ENCODE measurements around the gene ZNF175. TPM values are rescaled to one million over a fixed set of nuclear protein-coding genes. Genes with fewer than 3 reads are reported as not detected.

ZNF175 gene
- total RNA-seq, 1 experiment from 2014 or later, result 16.1 TPM

DNA sequence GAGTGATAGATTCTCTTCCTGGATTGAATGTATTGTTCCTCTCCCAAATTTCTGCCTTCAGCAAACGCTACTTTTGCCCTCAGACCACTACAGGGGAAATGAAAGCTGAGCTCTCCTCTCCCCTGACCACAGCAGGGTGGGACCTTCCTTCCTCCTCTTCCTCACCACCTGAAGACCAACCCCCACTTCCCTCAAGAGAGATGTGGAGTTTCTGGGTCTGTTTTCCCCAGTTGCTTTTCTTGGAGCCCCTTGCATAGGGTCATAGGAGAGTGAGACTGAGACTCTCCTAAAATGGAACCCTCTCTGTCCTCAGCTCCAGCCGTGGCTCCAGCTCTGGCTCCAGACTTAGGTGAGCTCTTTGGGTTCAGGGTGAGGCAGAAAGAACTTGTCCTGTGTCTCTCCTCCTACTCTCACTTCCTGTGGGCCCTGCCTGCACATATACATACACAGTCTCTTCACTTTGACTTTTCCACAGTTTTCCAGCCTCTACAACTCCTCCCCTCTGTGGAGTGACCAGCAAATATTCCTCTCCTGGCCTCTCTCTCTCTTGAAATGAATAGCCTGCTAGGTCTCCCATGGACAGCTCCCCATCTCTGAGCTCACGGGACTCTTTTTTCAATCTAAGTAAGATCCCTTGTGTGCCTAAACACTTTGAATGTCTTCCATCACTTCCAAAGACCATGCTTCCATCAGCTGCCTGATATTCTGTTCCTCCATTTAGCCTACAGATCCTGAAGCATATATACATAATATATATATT lies 19.2 kb upstream of the ZNF175 start:
- H3K36me3 Mint-ChIP-seq (ENCODE audit: insufficient read depth, unreplicated experiment), result no peaks in the 10 kb centered on the region
- peaks cover 20% of the 10 kb centered on the region for H3K4me1 Mint-ChIP-seq (ENCODE audit: low read depth, unreplicated experiment)
- TF ChIP-seq CTCF (IDR thresholded peaks at IDR 0.05; ENCODE audit: unreplicated experiment), result no peak
- H3K9me3 Mint-ChIP-seq (ENCODE audit: low read depth, unreplicated experiment), result peaks cover 2% of the 10 kb centered on the region
- H3K27ac Mint-ChIP-seq (ENCODE audit: unreplicated experiment), result no peak overlapping the region
- no TSS peak for BruUV-seq (replicated peaks)
- intact Hi-C loops (cut with micrococcal nuclease; ENCODE audit: unreplicated experiment), result loop anchor here (10.0 kb wide), 1 partner anchor 103 kb away; no protein-coding TSS in a partner anchor
- DNase-seq, result no peak
- CTCF ChIA-PET, result no interaction called here
- H3K4me3 Mint-ChIP-seq (ENCODE audit: low read depth, unreplicated experiment), result no peak overlapping the region
- H3K27me3 Mint-ChIP-seq (ENCODE audit: unreplicated experiment), result peaks cover 27% of the 10 kb centered on the region

GRCh38 chr19:51552608-51552995 lies 18.5 kb upstream of the ZNF175 start:
- peaks cover 27% of the 10 kb centered on the region for H3K27me3 Mint-ChIP-seq (ENCODE audit: unreplicated experiment)
- CTCF ChIA-PET, result no interaction called here
- intact Hi-C loops (cut with micrococcal nuclease; ENCODE audit: unreplicated experiment), result loop anchor here (10.0 kb wide), 1 partner anchor 102 kb away; no protein-coding TSS in a partner anchor
- TF ChIP-seq CTCF (IDR thresholded peaks at IDR 0.05; ENCODE audit: unreplicated experiment), result no peak
- H3K4me3 Mint-ChIP-seq (ENCODE audit: low read depth, unreplicated experiment), result no peak overlapping the region
- H3K27ac Mint-ChIP-seq (ENCODE audit: unreplicated experiment), result no peak overlapping the region
- no TSS peak for BruUV-seq (replicated peaks)
- H3K36me3 Mint-ChIP-seq (ENCODE audit: insufficient read depth, unreplicated experiment), result no peaks in the 10 kb centered on the region
- peaks cover 2% of the 10 kb centered on the region for H3K9me3 Mint-ChIP-seq (ENCODE audit: low read depth, unreplicated experiment)
- H3K4me1 Mint-ChIP-seq (ENCODE audit: low read depth, unreplicated experiment), result peaks cover 13% of the 10 kb centered on the region
- DNase-seq, result no peak

GRCh38 chr19:51552996-51553725 lies 17.9 kb upstream of the ZNF175 start:
- BruUV-seq (replicated peaks), result no TSS peak
- DNase-seq, result peak; percentile 81
- CTCF ChIA-PET, result no interaction called here
- Mint-ChIP-seq H3K4me1 (ENCODE audit: low read depth, unreplicated experiment) (peaks cover 7% of the 10 kb centered on the region), H3K36me3 (ENCODE audit: insufficient read depth, unreplicated experiment) (no peaks in the 10 kb centered on the region), H3K27ac (ENCODE audit: unreplicated experiment) (no peak overlapping the region), H3K27me3 (ENCODE audit: unreplicated experiment) (peaks cover 28% of the 10 kb centered on the region), H3K4me3 (ENCODE audit: low read depth, unreplicated experiment) (no peak overlapping the region), H3K9me3 (ENCODE audit: low read depth, unreplicated experiment) (peaks cover 2% of the 10 kb centered on the region)
- intact Hi-C loops (cut with micrococcal nuclease; ENCODE audit: unreplicated experiment), result loop anchor here (10.0 kb wide), 1 partner anchor 102 kb away; no protein-coding TSS in a partner anchor
- TF ChIP-seq CTCF (IDR thresholded peaks at IDR 0.05; ENCODE audit: unreplicated experiment), result no peak

DNA sequence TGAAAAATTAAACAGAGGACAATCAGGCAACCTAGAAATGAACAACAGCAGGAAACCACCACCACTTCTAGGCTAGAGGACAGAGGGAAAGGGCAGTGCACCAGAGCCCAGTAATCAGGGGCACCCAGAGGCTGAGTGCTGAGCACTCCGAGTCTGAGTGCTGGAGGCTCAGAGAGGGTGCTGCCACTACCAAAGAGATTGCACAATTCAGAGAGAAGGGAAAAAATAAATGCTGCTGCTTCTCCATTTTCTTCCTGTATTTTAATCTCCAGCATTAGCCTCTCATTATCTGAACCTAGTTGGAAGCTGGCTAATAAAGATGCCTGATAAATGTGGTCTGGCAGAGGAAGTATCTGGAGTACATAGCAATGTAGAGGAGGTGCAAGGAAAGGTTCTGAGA lies 11.8 kb upstream of the ZNF175 start:
- no TSS peak for BruUV-seq (replicated peaks)
- no peak for TF ChIP-seq CTCF (IDR thresholded peaks at IDR 0.05; ENCODE audit: unreplicated experiment)
- Mint-ChIP-seq H3K9me3 (ENCODE audit: low read depth, unreplicated experiment) (peaks cover 4% of the 10 kb centered on the region), H3K4me1 (ENCODE audit: low read depth, unreplicated experiment) (no peaks in the 10 kb centered on the region), H3K27me3 (ENCODE audit: unreplicated experiment) (peaks cover 60% of the 10 kb centered on the region), H3K36me3 (ENCODE audit: insufficient read depth, unreplicated experiment) (no peaks in the 10 kb centered on the region), H3K4me3 (ENCODE audit: low read depth, unreplicated experiment) (no peak overlapping the region), H3K27ac (ENCODE audit: unreplicated experiment) (no peak overlapping the region)
- no peak for DNase-seq
- intact Hi-C loops (cut with micrococcal nuclease; ENCODE audit: unreplicated experiment), result loop anchor here (10.0 kb wide), 1 partner anchor 96 kb away; no protein-coding TSS in a partner anchor
- CTCF ChIA-PET, result no interaction called here

All from Calu3 (cell line).